MM.1S (cell line): ENCODE data around the gene RUNX2.

Source experiments
- EZH2phosphoT487 ChIP-seq: fragments of 300-600 bp; sonication (generic); IDR thresholded peaks from 2 replicates; pipeline ENCODE4 v1.6.1; 2018; ENCODE audit warnings: antibody characterized with exemption, low read length
- TF ChIP-seq, protein P1 (sequence below): fragments of 300-600 bp; sonication (generic); IDR thresholded peaks from 2 replicates; pipeline ENCODE4 v1.5.1; 2016; ENCODE audit warnings: antibody characterized with exemption, low read length, mixed read lengths

GRCh38 chr6:45563844-45564243 lies 235.7 kb downstream of the RUNX2 start:
- TF ChIP-seq EZH2phosphoT487: no peak
- TF ChIP-seq, protein P1, sequence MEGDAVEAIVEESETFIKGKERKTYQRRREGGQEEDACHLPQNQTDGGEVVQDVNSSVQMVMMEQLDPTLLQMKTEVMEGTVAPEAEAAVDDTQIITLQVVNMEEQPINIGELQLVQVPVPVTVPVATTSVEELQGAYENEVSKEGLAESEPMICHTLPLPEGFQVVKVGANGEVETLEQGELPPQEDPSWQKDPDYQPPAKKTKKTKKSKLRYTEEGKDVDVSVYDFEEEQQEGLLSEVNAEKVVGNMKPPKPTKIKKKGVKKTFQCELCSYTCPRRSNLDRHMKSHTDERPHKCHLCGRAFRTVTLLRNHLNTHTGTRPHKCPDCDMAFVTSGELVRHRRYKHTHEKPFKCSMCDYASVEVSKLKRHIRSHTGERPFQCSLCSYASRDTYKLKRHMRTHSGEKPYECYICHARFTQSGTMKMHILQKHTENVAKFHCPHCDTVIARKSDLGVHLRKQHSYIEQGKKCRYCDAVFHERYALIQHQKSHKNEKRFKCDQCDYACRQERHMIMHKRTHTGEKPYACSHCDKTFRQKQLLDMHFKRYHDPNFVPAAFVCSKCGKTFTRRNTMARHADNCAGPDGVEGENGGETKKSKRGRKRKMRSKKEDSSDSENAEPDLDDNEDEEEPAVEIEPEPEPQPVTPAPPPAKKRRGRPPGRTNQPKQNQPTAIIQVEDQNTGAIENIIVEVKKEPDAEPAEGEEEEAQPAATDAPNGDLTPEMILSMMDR: no peak
